Measurements from ENCODE around the gene RYR1. TPM values are rescaled to one million over a fixed set of nuclear protein-coding genes. Genes with fewer than 3 reads are reported as not detected.

The RYR1 gene
- total and polyA plus RNA-seq, 3 experiments from 2014 or later, result 0.71 to 3.3 (median 1.4) TPM

DNA sequence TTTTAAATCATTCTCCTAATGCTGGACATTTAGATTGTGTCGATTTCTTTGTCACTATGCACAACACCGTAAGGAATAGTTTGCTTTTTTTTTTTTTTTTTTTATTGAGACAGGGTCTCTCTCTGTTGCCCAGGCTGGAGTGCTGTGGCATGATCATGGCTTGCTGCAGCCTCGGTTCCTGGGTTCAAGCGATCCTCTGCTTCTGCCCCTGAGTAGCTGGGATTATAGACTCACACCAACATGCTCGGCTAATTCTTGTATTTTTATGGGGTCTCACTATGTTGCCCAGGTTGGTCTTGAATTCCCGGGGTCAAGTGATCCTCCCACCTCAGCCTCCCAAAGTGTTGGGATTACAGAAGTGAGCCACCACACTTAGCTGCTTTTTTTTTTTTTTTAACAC lies 86.5 kb downstream of the RYR1 start:
- H3K36me3 Mint-ChIP-seq, result no peaks in the 10 kb centered on the region
- peaks cover 4 to 5% (median 4%) of the 10 kb centered on the region in 3 donors for H3K4me1 Mint-ChIP-seq
- ChIA-PET POLR2A (no interaction called here), CTCF (interaction anchor here (0.7 kb wide), 2 partner anchors 120 to 213 kb away, joined by 3 to 4 read pairs; no protein-coding TSS in a partner anchor)
- Histone ChIP-seq H3K27ac (ENCODE audit: low read depth, low read length) (no peak overlapping the region), H3K9me3 (ENCODE audit: low read length) (no peaks in the 10 kb centered on the region), H3K36me3 (ENCODE audit: insufficient read depth, low read length) (no peaks in the 10 kb centered on the region), H3K4me1 (ENCODE audit: insufficient read depth, low read length) (peaks cover 5% of the 10 kb centered on the region), H3K4me3 (ENCODE audit: low read length) (no peak overlapping the region), H3K27me3 (ENCODE audit: insufficient read depth, low read length, poor library complexity, severe bottlenecking) (no peaks in the 10 kb centered on the region)
- no peaks in the 10 kb centered on the region for H3K27me3 Mint-ChIP-seq
- no peak for DNase-seq
- H3K27ac Mint-ChIP-seq, result no peak overlapping the region
- H3K9me3 Mint-ChIP-seq, result no peaks in the 10 kb centered on the region
- H3K4me3 Mint-ChIP-seq, result no peak overlapping the region

DNA sequence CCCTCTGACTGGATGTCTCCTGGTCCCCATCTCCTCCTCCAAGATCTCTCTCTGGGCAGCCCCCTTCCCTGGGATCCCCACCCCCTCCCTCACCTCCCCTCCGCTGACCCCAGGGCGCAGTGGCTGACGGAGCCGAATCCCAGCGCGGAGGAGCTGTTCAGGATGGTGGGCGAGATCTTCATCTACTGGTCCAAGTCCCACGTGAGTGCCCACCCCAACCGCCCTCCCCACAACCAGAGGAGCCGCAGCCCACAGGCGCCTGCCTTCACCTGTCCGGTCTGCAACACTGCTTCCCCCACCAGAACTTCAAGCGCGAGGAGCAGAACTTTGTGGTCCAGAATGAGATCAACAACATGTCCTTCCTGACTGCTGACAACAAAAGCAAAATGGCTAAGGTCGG lies 89.4 kb downstream of the RYR1 start:
- Mint-ChIP-seq H3K36me3 (no peaks in the 10 kb centered on the region), H3K27ac (no peak overlapping the region), H3K27me3 (peaks cover 0 to 1% of the 10 kb centered on the region in 2 donors), H3K9me3 (no peaks in the 10 kb centered on the region), H3K4me1 (peaks cover 0 to 2% (median 0%) of the 10 kb centered on the region in 3 donors), H3K4me3 (no peak overlapping the region)
- Histone ChIP-seq H3K27me3 (ENCODE audit: insufficient read depth, low read length, poor library complexity, severe bottlenecking) (no peaks in the 10 kb centered on the region), H3K4me1 (ENCODE audit: insufficient read depth, low read length) (no peaks in the 10 kb centered on the region), H3K9me3 (ENCODE audit: low read length) (no peaks in the 10 kb centered on the region), H3K27ac (ENCODE audit: low read depth, low read length) (no peak overlapping the region), H3K4me3 (ENCODE audit: low read length) (no peak overlapping the region), H3K36me3 (ENCODE audit: insufficient read depth, low read length) (no peaks in the 10 kb centered on the region)
- ChIA-PET POLR2A (interaction anchor here (0.6 kb wide), 1 partner anchor 446 kb away, joined by 3 read pairs; no protein-coding TSS in a partner anchor), CTCF (no interaction called here)
- DNase-seq, result no peak

DNA sequence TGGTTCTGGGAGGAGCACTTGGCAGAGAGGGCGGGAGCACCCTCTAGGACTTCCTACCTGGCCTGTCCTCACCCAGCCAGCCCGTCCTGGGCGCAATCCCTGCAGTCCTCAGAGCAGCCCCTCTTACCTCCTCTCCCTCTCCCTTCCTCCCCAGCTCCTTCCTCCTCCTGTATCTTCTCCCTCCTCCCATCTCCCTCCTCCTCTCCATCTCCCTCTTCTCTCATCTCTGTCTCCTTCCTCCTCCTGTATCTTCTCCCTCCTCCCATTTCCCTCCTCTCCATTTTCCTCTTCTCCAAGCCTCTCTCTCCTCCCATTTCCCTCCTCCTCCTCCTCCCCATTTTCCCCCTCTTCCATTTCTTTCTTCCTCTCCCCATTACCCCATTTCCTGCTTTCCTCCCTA lies 89.8 kb downstream of the RYR1 start:
- Mint-ChIP-seq H3K27ac (peak overlapping the region in 1 of 8 donors; percentile 90), H3K9me3 (no peaks in the 10 kb centered on the region)

DNA sequence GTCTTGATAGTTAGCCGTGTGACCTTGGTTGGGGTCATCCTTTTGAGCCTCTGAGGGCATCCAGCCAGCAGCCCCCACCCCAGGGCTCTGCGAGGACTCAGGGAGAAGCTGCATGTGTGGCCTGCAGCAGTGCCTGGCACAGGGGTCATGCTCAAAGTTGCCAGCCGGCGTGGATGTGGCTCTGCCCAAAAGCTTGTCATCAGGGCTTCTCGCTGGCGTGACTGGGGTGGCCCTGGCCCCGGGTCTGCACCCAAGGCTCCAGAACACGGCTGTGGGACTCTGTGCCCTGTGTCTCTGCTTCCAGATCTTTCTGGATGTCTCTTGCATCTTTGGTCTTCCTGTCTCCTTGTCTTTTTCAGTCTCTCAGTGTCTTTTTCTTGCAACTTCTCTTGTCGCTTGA lies 90.9 kb downstream of the RYR1 start:
- no peaks in the 10 kb centered on the region for H3K9me3 ChIP-seq (ENCODE audit: low read length)
- no peak for DNase-seq
- H3K4me3 Mint-ChIP-seq, result no peak overlapping the region
- H3K4me3 ChIP-seq (ENCODE audit: low read length), result no peak overlapping the region
- ChIA-PET POLR2A (no interaction called here), CTCF (no interaction called here)
- no peaks in the 10 kb centered on the region for H3K27me3 ChIP-seq (ENCODE audit: insufficient read depth, low read length, poor library complexity, severe bottlenecking)
- no peak overlapping the region for H3K27ac Mint-ChIP-seq
- peaks cover 0 to 4% (median 2%) of the 10 kb centered on the region in 3 donors for H3K4me1 Mint-ChIP-seq
- H3K27me3 Mint-ChIP-seq, result peaks cover 0 to 1% of the 10 kb centered on the region in 2 donors
- H3K27ac ChIP-seq (ENCODE audit: low read depth, low read length), result no peak overlapping the region
- no peaks in the 10 kb centered on the region for H3K36me3 ChIP-seq (ENCODE audit: insufficient read depth, low read length)
- H3K36me3 Mint-ChIP-seq, result no peaks in the 10 kb centered on the region
- no peaks in the 10 kb centered on the region for H3K4me1 ChIP-seq (ENCODE audit: insufficient read depth, low read length)
- no peaks in the 10 kb centered on the region for H3K9me3 Mint-ChIP-seq

More for the DNA sequence above, 89.8 kb downstream of the RYR1 start:
- Histone ChIP-seq H3K36me3 (ENCODE audit: insufficient read depth, low read length) (no peaks in the 10 kb centered on the region), H3K9me3 (ENCODE audit: low read length) (no peaks in the 10 kb centered on the region), H3K27me3 (ENCODE audit: insufficient read depth, low read length, poor library complexity, severe bottlenecking) (no peaks in the 10 kb centered on the region), H3K27ac (ENCODE audit: low read depth, low read length) (no peak overlapping the region), H3K4me3 (ENCODE audit: low read length) (no peak overlapping the region), H3K4me1 (ENCODE audit: insufficient read depth, low read length) (no peaks in the 10 kb centered on the region)
- no peak for DNase-seq
- ChIA-PET POLR2A (interaction anchor here (0.6 kb wide), 1 partner anchor 445 kb away, joined by 3 read pairs; no protein-coding TSS in a partner anchor), CTCF (no interaction called here)
- peaks cover 0 to 3% (median 2%) of the 10 kb centered on the region in 3 donors for H3K4me1 Mint-ChIP-seq
- peaks cover 0 to 1% of the 10 kb centered on the region in 2 donors for H3K27me3 Mint-ChIP-seq
- no peak overlapping the region for H3K4me3 Mint-ChIP-seq
- H3K36me3 Mint-ChIP-seq, result no peaks in the 10 kb centered on the region

DNA sequence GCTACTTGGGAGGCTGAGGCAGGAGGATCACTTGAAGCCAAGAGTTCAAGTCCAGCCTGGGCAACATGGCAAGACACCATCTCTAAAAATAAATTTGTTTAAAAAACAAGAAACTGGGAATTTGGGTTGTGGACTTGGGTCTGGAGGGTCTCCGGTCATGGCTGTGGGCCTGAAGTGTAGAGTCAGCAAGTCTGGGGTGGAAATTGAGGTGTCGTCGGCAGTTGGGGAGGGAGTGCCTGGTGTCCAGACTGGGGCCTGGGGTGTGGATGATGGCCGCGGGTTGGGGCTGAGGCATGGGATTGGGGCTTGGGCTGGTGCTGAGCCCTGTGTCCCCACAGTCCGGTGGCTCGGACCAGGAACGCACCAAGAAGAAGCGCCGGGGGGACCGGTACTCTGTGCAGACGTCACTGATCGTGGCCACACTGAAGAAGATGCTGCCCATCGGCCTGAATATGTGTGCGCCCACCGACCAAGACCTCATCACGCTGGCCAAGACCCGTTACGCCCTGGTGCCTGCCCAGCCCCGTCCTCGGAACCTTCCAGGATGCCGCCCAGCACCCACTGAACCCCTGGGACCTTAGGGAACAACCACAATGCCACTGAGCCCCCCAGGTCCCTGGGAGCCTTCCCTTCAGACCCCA lies 91.6 kb downstream of the RYR1 start:
- Histone ChIP-seq H3K9me3 (ENCODE audit: low read length) (no peaks in the 10 kb centered on the region), H3K27me3 (ENCODE audit: insufficient read depth, low read length, poor library complexity, severe bottlenecking) (no peaks in the 10 kb centered on the region), H3K27ac (ENCODE audit: low read depth, low read length) (no peak overlapping the region), H3K4me1 (ENCODE audit: insufficient read depth, low read length) (no peaks in the 10 kb centered on the region), H3K4me3 (ENCODE audit: low read length) (no peak overlapping the region), H3K36me3 (ENCODE audit: insufficient read depth, low read length) (no peaks in the 10 kb centered on the region)
- Mint-ChIP-seq H3K27me3 (peaks cover 0 to 1% of the 10 kb centered on the region in 2 donors), H3K36me3 (no peaks in the 10 kb centered on the region), H3K4me3 (no peak overlapping the region), H3K27ac (peak overlapping the region in 1 of 8 donors; percentile 68), H3K9me3 (no peaks in the 10 kb centered on the region), H3K4me1 (peaks cover 0 to 4% (median 2%) of the 10 kb centered on the region in 3 donors)
- DNase-seq, result no peak
- CTCF ChIA-PET, result interaction anchor here (1.9 kb wide), 1 partner anchor 10 kb away, joined by 5 read pairs; no protein-coding TSS in a partner anchor
- POLR2A ChIA-PET, result no interaction called here

DNA sequence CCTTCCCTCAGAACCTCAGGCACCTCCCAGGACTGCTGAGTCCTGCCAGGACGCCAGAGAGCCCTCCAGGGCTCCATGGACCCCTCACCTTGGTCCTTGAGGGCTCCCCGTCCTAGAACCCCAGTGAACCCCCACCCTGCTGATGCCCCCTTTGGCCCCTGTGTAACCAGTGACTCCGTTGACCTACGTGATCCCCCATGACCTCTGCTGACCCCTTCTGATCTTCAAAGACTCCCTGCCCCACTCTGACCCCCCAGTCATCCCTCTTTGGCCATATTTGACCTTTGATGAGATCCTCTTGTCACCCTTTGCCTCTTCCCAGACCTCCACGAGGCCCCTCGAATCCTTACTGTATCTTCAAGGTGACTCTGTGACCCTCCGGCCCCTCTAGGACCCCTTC lies 92.9 kb downstream of the RYR1 start:
- CTCF ChIA-PET, result interaction anchor here (1.9 kb wide), 1 partner anchor 11 kb away, joined by 5 read pairs; no protein-coding TSS in a partner anchor
- H3K36me3 ChIP-seq (ENCODE audit: insufficient read depth, low read length), result no peaks in the 10 kb centered on the region
- no peaks in the 10 kb centered on the region for H3K27me3 ChIP-seq (ENCODE audit: insufficient read depth, low read length, poor library complexity, severe bottlenecking)
- H3K4me1 ChIP-seq (ENCODE audit: insufficient read depth, low read length), result no peaks in the 10 kb centered on the region
- no peak overlapping the region for H3K27ac ChIP-seq (ENCODE audit: low read depth, low read length)
- Mint-ChIP-seq H3K27ac (no peak overlapping the region), H3K9me3 (no peaks in the 10 kb centered on the region), H3K27me3 (peaks cover 0 to 1% of the 10 kb centered on the region in 2 donors), H3K4me3 (no peak overlapping the region), H3K36me3 (no peaks in the 10 kb centered on the region), H3K4me1 (peaks cover 0 to 4% (median 2%) of the 10 kb centered on the region in 3 donors)
- no peak overlapping the region for H3K4me3 ChIP-seq (ENCODE audit: low read length)
- H3K9me3 ChIP-seq (ENCODE audit: low read length), result no peaks in the 10 kb centered on the region
- POLR2A ChIA-PET, result no interaction called here
- no peak for DNase-seq

DNA sequence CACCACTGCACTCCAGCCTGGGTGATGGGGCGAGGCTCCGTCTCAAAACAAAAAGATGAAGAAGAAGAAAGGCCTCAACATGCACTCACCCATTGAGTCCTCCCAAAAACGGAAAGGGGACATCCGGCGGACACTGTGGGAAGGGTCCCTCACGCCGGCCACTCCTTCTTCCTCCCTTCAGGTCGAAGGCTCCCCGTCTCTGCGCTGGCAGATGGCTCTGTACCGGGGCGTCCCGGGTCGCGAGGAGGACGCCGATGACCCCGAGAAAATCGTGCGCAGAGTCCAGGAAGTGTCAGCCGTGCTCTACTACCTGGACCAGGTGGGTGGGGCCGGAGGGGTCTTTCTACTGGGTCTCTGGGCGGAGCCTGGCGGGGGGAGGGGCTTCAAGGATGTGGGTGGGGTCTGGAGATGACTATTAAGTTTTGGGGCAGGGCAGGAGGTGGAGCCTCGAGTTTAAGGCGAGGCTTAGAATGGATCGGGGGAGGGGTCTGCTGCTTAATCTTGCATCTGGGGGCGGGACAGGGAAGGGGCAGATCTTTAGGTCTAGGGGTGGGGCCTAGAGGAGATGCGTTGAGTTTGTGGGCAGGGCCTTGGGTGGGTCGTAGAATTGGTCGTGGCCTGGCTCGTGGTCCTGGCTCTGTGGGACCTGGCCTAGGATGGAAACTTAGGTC lies 94.1 kb downstream of the RYR1 start:
- ChIA-PET POLR2A (no interaction called here), CTCF (interaction anchor here (3.5 kb wide), 1 partner anchor 13 kb away, joined by 13 read pairs; no protein-coding TSS in a partner anchor)
- H3K4me3 ChIP-seq (ENCODE audit: low read length), result no peak overlapping the region
- H3K27me3 ChIP-seq (ENCODE audit: insufficient read depth, low read length, poor library complexity, severe bottlenecking), result no peaks in the 10 kb centered on the region
- Mint-ChIP-seq H3K4me3 (peak overlapping the region in 1 of 7 donors; percentile 55), H3K27ac (no peak overlapping the region), H3K4me1 (peaks cover 0 to 4% (median 2%) of the 10 kb centered on the region in 3 donors), H3K9me3 (no peaks in the 10 kb centered on the region), H3K27me3 (peaks cover 0 to 1% of the 10 kb centered on the region in 2 donors), H3K36me3 (no peaks in the 10 kb centered on the region)
- no peak for DNase-seq
- no peaks in the 10 kb centered on the region for H3K4me1 ChIP-seq (ENCODE audit: insufficient read depth, low read length)
- no peak overlapping the region for H3K27ac ChIP-seq (ENCODE audit: low read depth, low read length)
- H3K36me3 ChIP-seq (ENCODE audit: insufficient read depth, low read length), result no peaks in the 10 kb centered on the region
- no peaks in the 10 kb centered on the region for H3K9me3 ChIP-seq (ENCODE audit: low read length)

DNA sequence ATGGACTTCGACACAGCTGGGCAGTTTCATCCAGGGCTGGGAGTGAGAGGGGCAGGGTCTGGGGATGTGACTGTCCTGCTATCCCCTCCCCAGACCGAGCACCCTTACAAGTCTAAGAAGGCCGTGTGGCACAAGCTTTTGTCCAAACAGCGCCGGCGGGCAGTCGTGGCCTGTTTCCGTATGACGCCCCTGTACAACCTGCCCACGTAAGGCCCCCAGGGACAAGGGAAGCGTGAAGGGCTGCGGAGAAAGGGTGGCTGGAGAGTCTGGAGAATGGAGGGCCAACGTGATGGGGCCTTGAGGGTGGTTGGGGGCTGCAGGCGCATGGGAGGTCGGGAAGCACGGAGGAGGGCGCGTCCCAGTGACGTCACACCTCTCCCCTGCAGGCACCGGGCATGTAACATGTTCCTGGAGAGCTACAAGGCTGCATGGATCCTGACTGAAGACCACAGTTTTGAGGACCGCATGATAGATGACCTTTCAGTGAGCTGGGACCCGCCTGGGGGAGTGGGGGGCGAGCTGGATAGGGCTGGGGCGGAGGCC lies 94.8 kb downstream of the RYR1 start:
- POLR2A ChIA-PET, result no interaction called here
- H3K4me3 Mint-ChIP-seq, result peak overlapping the region in 1 of 7 donors; percentile 55
- CTCF ChIA-PET, result interaction anchor here (3.5 kb wide), 1 partner anchor 14 kb away, joined by 13 read pairs; no protein-coding TSS in a partner anchor

More for the DNA sequence above, 94.8 kb downstream of the RYR1 start:
- H3K4me3 ChIP-seq (ENCODE audit: low read length), result no peak overlapping the region
- no peak overlapping the region for H3K27ac ChIP-seq (ENCODE audit: low read depth, low read length)
- no peaks in the 10 kb centered on the region for H3K36me3 Mint-ChIP-seq
- H3K9me3 Mint-ChIP-seq, result peaks cover 0 to 1% (median 0%) of the 10 kb centered on the region in 5 donors
- DNase-seq, result no peak
- H3K27me3 Mint-ChIP-seq, result peaks cover 0 to 3% of the 10 kb centered on the region in 2 donors
- H3K36me3 ChIP-seq (ENCODE audit: insufficient read depth, low read length), result no peaks in the 10 kb centered on the region
- H3K27me3 ChIP-seq (ENCODE audit: insufficient read depth, low read length, poor library complexity, severe bottlenecking), result no peaks in the 10 kb centered on the region
- no peaks in the 10 kb centered on the region for H3K9me3 ChIP-seq (ENCODE audit: low read length)
- no peaks in the 10 kb centered on the region for H3K4me1 ChIP-seq (ENCODE audit: insufficient read depth, low read length)
- H3K27ac Mint-ChIP-seq, result peak overlapping the region in 3 of 8 donors; percentile 33 to 76 (median 58)
- peaks cover 0 to 4% (median 2%) of the 10 kb centered on the region in 3 donors for H3K4me1 Mint-ChIP-seq

Data from CD8-positive, alpha-beta memory T cell (primary cell).